Liver (tissue), 9 donors: ENCODE results near the gene FALEC. TPM values are rescaled to one million over a fixed set of nuclear protein-coding genes. Genes with fewer than 3 reads are reported as not detected.

Experiments
- DNase-seq: peaks from one replicate; pipeline ENCODE4 v3.0.0-alpha.2; 2017; ENCODE audit warnings: low spot score
- H3K27ac ChIP-seq, 2 donors: one replicate each; pipeline ENCODE4 v1.7.0; 2013; ENCODE audit warnings: inconsistent platforms in 2 of 2, low read length in 2 of 2, control low read depth in 1 of 2, low read depth in 1 of 2, mild to moderate bottlenecking in 1 of 2
- H3K27me3 ChIP-seq, 4 donors: one replicate each; pipeline versions ENCODE4 v1.6.1 to v1.7.0; 2013; ENCODE audit warnings: low read length in 3 of 4, inconsistent platforms in 1 of 4, mild to moderate bottlenecking in 1 of 4, moderate library complexity in 1 of 4; ENCODE audit not compliant: control insufficient read depth in 4 of 4, insufficient read depth in 4 of 4
- H3K36me3 ChIP-seq, 4 donors: one replicate each; pipeline versions ENCODE4 v1.6.1 to v1.7.0; 2013; ENCODE audit warnings: low read length in 3 of 4, mild to moderate bottlenecking in 3 of 4, low read depth in 1 of 4, moderate library complexity in 1 of 4; ENCODE audit not compliant: control insufficient read depth in 4 of 4, insufficient read depth in 3 of 4
- H3K4me1 ChIP-seq, 4 donors: one replicate each; pipeline versions ENCODE4 v1.6.1 to v1.7.0; 2013; ENCODE audit warnings: low read length in 3 of 4, mild to moderate bottlenecking in 3 of 4, moderate library complexity in 1 of 4; ENCODE audit not compliant: control insufficient read depth in 4 of 4, insufficient read depth in 4 of 4
- H3K4me3 ChIP-seq, 3 donors: one replicate each; pipeline versions ENCODE4 v1.6.1 to v1.7.0; 2013; ENCODE audit warnings: low read length in 3 of 3, control low read depth in 1 of 3, low read depth in 1 of 3, mild to moderate bottlenecking in 1 of 3
- H3K9ac ChIP-seq, 2 donors: one replicate each; pipeline ENCODE4 v1.7.0; 2013; ENCODE audit warnings: low read length in 2 of 2, mild to moderate bottlenecking in 2 of 2, moderate library complexity in 2 of 2, control low read depth in 1 of 2, low read depth in 1 of 2
- H3K9me3 ChIP-seq, 4 donors: one replicate each; pipeline versions ENCODE4 v1.6.1 to v1.7.0; 2013; ENCODE audit warnings: low read length in 3 of 4; ENCODE audit not compliant: control insufficient read depth in 4 of 4
- ATF3 ChIP-seq: IDR thresholded peaks from 2 replicates; pipeline ENCODE4 v1.6.1; 2016; ENCODE audit warnings: antibody characterized with exemption
- CTCF ChIP-seq: fragments of 150-350 bp; IDR thresholded peaks from 2 replicates; pipeline ENCODE4 v1.5.1; 2017; ENCODE audit warnings: improper control_type of control experiment, low read depth, low read length; ENCODE audit not compliant: missing input control
- FOXA1 ChIP-seq: IDR thresholded peaks from 2 replicates; pipeline ENCODE4 v1.6.1; 2016; ENCODE audit warnings: antibody characterized with exemption
- FOXA2 ChIP-seq: IDR thresholded peaks from 2 replicates; pipeline ENCODE4 v1.6.1; 2016; ENCODE audit warnings: antibody characterized with exemption
- GABPA ChIP-seq, 2 donors: IDR thresholded peaks in 1 of 2; conservative IDR thresholded peaks in 1 of 2; 2 replicates each; pipeline ENCODE4 v1.6.1; 2016; ENCODE audit warnings: antibody characterized with exemption in 2 of 2, mild to moderate bottlenecking in 1 of 2, moderate library complexity in 1 of 2
- HNF4A ChIP-seq, 2 donors: conservative IDR thresholded peaks; 2 replicates each; pipeline ENCODE4 v1.6.1; 2016; ENCODE audit warnings: antibody characterized with exemption in 2 of 2, mild to moderate bottlenecking in 2 of 2
- MAX ChIP-seq: IDR thresholded peaks from 2 replicates; pipeline ENCODE4 v1.6.1; 2016; ENCODE audit warnings: antibody characterized with exemption
- NR2F2 ChIP-seq: IDR thresholded peaks from 2 replicates; pipeline ENCODE4 v1.6.1; 2016; ENCODE audit warnings: antibody characterized with exemption
- RAD21 ChIP-seq, 2 donors: IDR thresholded peaks; 2 replicates each; pipeline ENCODE4 v1.6.1; 2016; ENCODE audit warnings: antibody characterized with exemption in 2 of 2, mild to moderate bottlenecking in 2 of 2
- RXRA ChIP-seq, 2 donors: IDR thresholded peaks; 2 replicates each; pipeline ENCODE4 v1.6.1; 2017 to 2018; ENCODE audit warnings: antibody characterized with exemption in 2 of 2, mild to moderate bottlenecking in 1 of 2
- SP1 ChIP-seq: IDR thresholded peaks from 2 replicates; pipeline ENCODE4 v1.6.1; 2018; ENCODE audit warnings: antibody characterized with exemption, mild to moderate bottlenecking
- TAF1 ChIP-seq: conservative IDR thresholded peaks from 2 replicates; pipeline ENCODE4 v1.6.1; 2016; ENCODE audit warnings: antibody characterized with exemption, mild to moderate bottlenecking
- YY1 ChIP-seq: IDR thresholded peaks from 2 replicates; pipeline ENCODE4 v1.6.1; 2016; ENCODE audit warnings: antibody characterized with exemption, mild to moderate bottlenecking
- WGBS: extraction: QIAGEN DNeasy Blood & Tissue Kit; methylation state at CpG from one replicate; pipeline ENCODE4 v1.1.7; 2013; 5-methylcytosine and 5-hydroxymethylcytosine counted together
- polyA plus RNA-seq, 2 donors: library from polyadenylated mRNA; stranded (reverse) in 1 of 2; unstranded in 1 of 2; fragments of 200-250 nt in 1 of 2; fragments of >200 nt in 1 of 2; fragmentation: Nextera tagmentation in 1 of 2; extraction: Ambion mirVana in 1 of 2; gene quantifications; one replicate each; pipeline versions ENCODE4 v1.2.1 to v1.2.3, GENCODE V29; 2013 to 2015
- total RNA-seq, 2 donors: library from RNA; depleted of rRNA; stranded (reverse); fragments of >200 nt; gene quantifications; one replicate each; pipeline ENCODE4 v1.2.3, GENCODE V29; 2014
- TF ChIP-seq, protein P1 (sequence below): IDR thresholded peaks from 2 replicates; pipeline ENCODE4 v1.6.1; 2016; ENCODE audit warnings: antibody characterized with exemption
- donor health status: healthy.
- donor health status: healthy.
- donor health status: healthy.
- donor health status: healthy.
- donor health status: healthy.

Gene FALEC
- total and polyA plus RNA-seq, 4 donors = not detected

DNA sequence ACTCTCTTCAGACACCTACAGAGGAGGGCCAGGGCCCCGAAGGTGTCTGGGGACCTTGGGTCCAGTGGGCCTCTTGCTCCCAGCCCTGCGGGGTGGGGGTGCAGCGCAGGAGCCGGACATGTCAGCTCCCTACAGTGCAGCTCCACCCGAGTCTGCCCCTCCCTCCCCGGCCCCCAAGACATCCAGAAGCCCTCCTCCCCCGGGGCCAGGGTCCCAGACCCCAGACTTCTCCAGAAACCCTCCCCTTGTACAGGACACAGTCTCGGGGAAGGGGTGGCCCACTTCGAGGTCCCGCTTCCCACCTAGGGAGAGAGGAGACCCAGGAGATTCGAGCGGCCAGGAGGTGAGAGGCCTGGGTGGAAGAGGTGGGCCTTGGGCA is 37.3 kb downstream of the FALEC start:
- H3K9ac ChIP-seq = peak overlapping the region in 1 of 2 donors; percentile 30
- H3K4me1 ChIP-seq = peaks cover 14 to 40% (median 26%) of the 10 kb centered on the region in 4 donors
- 80% methylated on average over 12 of the region's 12 CpGs for WGBS
- H3K4me3 ChIP-seq = no peak overlapping the region
- H3K27me3 ChIP-seq = no peaks in the 10 kb centered on the region
- peaks cover 0 to 11% (median 4%) of the 10 kb centered on the region in 4 donors for H3K36me3 ChIP-seq
- H3K9me3 ChIP-seq = no peaks in the 10 kb centered on the region
- H3K27ac ChIP-seq = peak overlapping the region; percentile 69 to 80
- no peak for DNase-seq
- TF ChIP-seq RAD21 (IDR thresholded peaks at IDR 0.05) = no peak
- TF ChIP-seq, protein P1, sequence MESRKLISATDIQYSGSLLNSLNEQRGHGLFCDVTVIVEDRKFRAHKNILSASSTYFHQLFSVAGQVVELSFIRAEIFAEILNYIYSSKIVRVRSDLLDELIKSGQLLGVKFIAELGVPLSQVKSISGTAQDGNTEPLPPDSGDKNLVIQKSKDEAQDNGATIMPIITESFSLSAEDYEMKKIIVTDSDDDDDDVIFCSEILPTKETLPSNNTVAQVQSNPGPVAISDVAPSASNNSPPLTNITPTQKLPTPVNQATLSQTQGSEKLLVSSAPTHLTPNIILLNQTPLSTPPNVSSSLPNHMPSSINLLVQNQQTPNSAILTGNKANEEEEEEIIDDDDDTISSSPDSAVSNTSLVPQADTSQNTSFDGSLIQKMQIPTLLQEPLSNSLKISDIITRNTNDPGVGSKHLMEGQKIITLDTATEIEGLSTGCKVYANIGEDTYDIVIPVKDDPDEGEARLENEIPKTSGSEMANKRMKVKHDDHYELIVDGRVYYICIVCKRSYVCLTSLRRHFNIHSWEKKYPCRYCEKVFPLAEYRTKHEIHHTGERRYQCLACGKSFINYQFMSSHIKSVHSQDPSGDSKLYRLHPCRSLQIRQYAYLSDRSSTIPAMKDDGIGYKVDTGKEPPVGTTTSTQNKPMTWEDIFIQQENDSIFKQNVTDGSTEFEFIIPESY = no peak
- no peak for TF ChIP-seq SP1
- TF ChIP-seq FOXA2 = no peak
- TF ChIP-seq HNF4A (conservative IDR thresholded peaks at IDR 0.05) = no peak
- no peak for TF ChIP-seq ATF3
- no peak for TF ChIP-seq YY1

GRCh38 chr1:150553392-150554085 is 38.0 kb downstream of the FALEC start:
- Histone ChIP-seq H3K9me3 (no peaks in the 10 kb centered on the region), H3K4me3 (no peak overlapping the region), H3K9ac (no peak overlapping the region), H3K27ac (peak overlapping the region; percentile 69 to 80), H3K27me3 (no peaks in the 10 kb centered on the region), H3K4me1 (peaks cover 14 to 37% (median 23%) of the 10 kb centered on the region in 4 donors), H3K36me3 (peaks cover 0 to 11% (median 4%) of the 10 kb centered on the region in 4 donors)
- DNase-seq = no peak
- TF ChIP-seq CTCF (no peak), HNF4A (conservative IDR thresholded peaks at IDR 0.05) (no peak), TAF1 (no peak), RAD21 (IDR thresholded peaks at IDR 0.05) (no peak), NR2F2 (no peak), FOXA1 (no peak), RXRA (IDR thresholded peaks at IDR 0.05) (no peak), YY1 (no peak), FOXA2 (no peak), GABPA (IDR thresholded peaks at IDR 0.05 in 1 of 2, conservative IDR thresholded peaks at IDR 0.05 in 1 of 2) (no peak), MAX (no peak), ATF3 (no peak)
- TF ChIP-seq, protein P1 = no peak
- 91% methylated on average over 23 of the region's 23 CpGs for WGBS
